GM23338 (cell line): ENCODE measurements around the gene IFNA16. TPM values are rescaled to one million over a fixed set of nuclear protein-coding genes. Genes with fewer than 3 reads are reported as not detected.

ENCODE experiments used
- ATAC-seq: fragments of 200-7000 bp; cut with Tn5 transposase; 3 replicates; pipeline ENCODE4 v1.9.1; 2020
- DNase-seq: peaks from one replicate; pipeline ENCODE4 v3.0.0-alpha.2; 2015; ENCODE audit warnings: low spot score
- H2AFZ ChIP-seq: fragments of 200-600 bp; sonication (generic); 2 replicates; pipeline ENCODE4 v1.8.0; 2016; ENCODE audit warnings: antibody characterized with exemption, mild to moderate bottlenecking, moderate library complexity
- H3F3A ChIP-seq: fragments of 200-600 bp; sonication (generic); replicated peaks from 2 replicates; pipeline ENCODE4 v1.8.0; 2017; ENCODE audit warnings: antibody characterized with exemption, mixed run types, low read depth
- H3K27ac ChIP-seq: fragments of 200-600 bp; sonication (generic); 2 replicates; pipeline ENCODE4 v1.6.1; 2016; ENCODE audit warnings: low read depth
- H3K27me3 ChIP-seq: fragments of 200-600 bp; sonication (generic); 2 replicates; pipeline ENCODE4 v1.8.0; 2016; ENCODE audit warnings: mild to moderate bottlenecking, mixed run types, moderate library complexity; ENCODE audit not compliant: insufficient read depth
- H3K36me3 ChIP-seq: fragments of 200-600 bp; sonication (generic); 2 replicates; pipeline ENCODE4 v1.8.0; 2016; ENCODE audit warnings: mild to moderate bottlenecking; ENCODE audit not compliant: insufficient read depth
- H3K4me1 ChIP-seq: fragments of 200-600 bp; sonication (generic); 2 replicates; pipeline ENCODE4 v1.8.0; 2016; ENCODE audit warnings: mild to moderate bottlenecking, moderate library complexity; ENCODE audit not compliant: insufficient read depth
- H3K4me2 ChIP-seq: fragments of 200-600 bp; sonication (generic); 2 replicates; pipeline ENCODE4 v1.7.1; 2017; ENCODE audit warnings: mixed run types
- H3K4me3 ChIP-seq: fragments of 200-600 bp; sonication (generic); 2 replicates; pipeline ENCODE4 v1.6.1; 2016; ENCODE audit warnings: mixed run types
- H3K79me2 ChIP-seq: fragments of 200-600 bp; sonication (generic); replicated peaks from 2 replicates; pipeline ENCODE4 v1.8.0; 2017; ENCODE audit warnings: mild to moderate bottlenecking; ENCODE audit not compliant: insufficient read depth
- H3K9me2 ChIP-seq: fragments of 200-600 bp; sonication (generic); 2 replicates; pipeline ENCODE4 v1.8.0; 2017; ENCODE audit not compliant: insufficient read depth
- H4K20me1 ChIP-seq: fragments of 200-600 bp; sonication (generic); replicated peaks from 2 replicates; pipeline ENCODE4 v1.8.0; 2017; ENCODE audit warnings: mild to moderate bottlenecking; ENCODE audit not compliant: insufficient read depth
- H3K27ac Mint-ChIP-seq: 2 replicates; pipeline ENCODE4 v1.8.0; 2020; ENCODE audit warnings: inconsistent platforms, mild to moderate bottlenecking, moderate library complexity, mixed read lengths
- H3K27me3 Mint-ChIP-seq: 3 replicates; pipeline ENCODE4 v1.8.0; 2022; ENCODE audit warnings: low read depth, mild to moderate bottlenecking, moderate library complexity, mixed read lengths, inconsistent platforms; ENCODE audit not compliant: insufficient read depth, poor library complexity
- H3K36me3 Mint-ChIP-seq: 3 replicates; pipeline ENCODE4 v1.8.0; 2021; ENCODE audit warnings: low read depth, mild to moderate bottlenecking, inconsistent platforms, moderate library complexity, mixed read lengths
- H3K4me1 Mint-ChIP-seq: 3 replicates; pipeline ENCODE4 v1.8.0; 2020; ENCODE audit warnings: mild to moderate bottlenecking, inconsistent platforms, mixed read lengths
- H3K4me3 Mint-ChIP-seq: 3 replicates; pipeline ENCODE4 v1.8.0; 2021; ENCODE audit warnings: moderate library complexity, mild to moderate bottlenecking, inconsistent platforms, mixed read lengths
- H3K9me3 Mint-ChIP-seq: 3 replicates; pipeline ENCODE4 v1.8.0; 2020; ENCODE audit warnings: moderate library complexity, mild to moderate bottlenecking, inconsistent platforms, mixed read lengths
- CREB1 ChIP-seq: fragments of 250-450 bp; sonication (Bioruptor Pico); IDR thresholded peaks from 2 replicates; pipeline ENCODE4 v1.5.0; 2020; ENCODE audit warnings: low read depth, mild to moderate bottlenecking, moderate library complexity
- CTCF ChIP-seq, 2 experiments: fragments of 200-600 bp in 1 of 2; sonication (generic) in 1 of 2; conservative IDR thresholded peaks; 2 replicates each; pipeline versions ENCODE4 v1.5.1 to v1.6.1; 2016 to 2017; ENCODE audit warnings: antibody characterized with exemption in 2 of 2, low read depth in 2 of 2, mild to moderate bottlenecking in 2 of 2, moderate library complexity in 1 of 2
- ETS1 ChIP-seq: IDR thresholded peaks from 2 replicates; pipeline ENCODE4 v1.6.1; 2016; ENCODE audit warnings: antibody characterized with exemption
- EZH2phosphoT487 ChIP-seq: fragments of 200-600 bp; sonication (generic); IDR thresholded peaks from one replicate; pipeline ENCODE4 v1.8.1; 2018; ENCODE audit warnings: antibody characterized with exemption; ENCODE audit not compliant: unreplicated experiment
- JUNB ChIP-seq: IDR thresholded peaks from one replicate; pipeline ENCODE4 v1.6.1; 2016; ENCODE audit warnings: antibody characterized with exemption; ENCODE audit not compliant: unreplicated experiment
- POLR2AphosphoS5 ChIP-seq: IDR thresholded peaks from 2 replicates; pipeline ENCODE4 v1.6.1; 2016; ENCODE audit warnings: antibody characterized with exemption, low read depth
- REST ChIP-seq: IDR thresholded peaks from one replicate; pipeline ENCODE4 v1.6.1; 2018; ENCODE audit warnings: antibody characterized with exemption; ENCODE audit not compliant: unreplicated experiment
- ZNF114 ChIP-seq: fragments of 250-450 bp; sonication (Bioruptor Pico); IDR thresholded peaks from 2 replicates; pipeline ENCODE4 v1.5.0; 2020; ENCODE audit warnings: mild to moderate bottlenecking, moderate library complexity
- ZNF462 ChIP-seq: fragments of 250-450 bp; sonication (Bioruptor Pico); IDR thresholded peaks from 2 replicates; pipeline ENCODE4 v1.5.0; 2020; ENCODE audit warnings: mild to moderate bottlenecking, moderate library complexity
- polyA plus RNA-seq: library from polyadenylated mRNA; unstranded; fragments of >200 nt; fragmentation: Nextera tagmentation; extraction: Ambion mirVana; gene quantifications from 2 replicates; pipeline ENCODE4 v1.2.1, GENCODE V29; 2016
- total RNA-seq: library from RNA; depleted of rRNA; stranded (reverse); fragments of >200 nt; shearing (Covaris generic); gene quantifications from 2 replicates; pipeline ENCODE4 v1.2.3, GENCODE V29; 2014

IFNA16 gene
- total and polyA plus RNA-seq, 2 experiments from 2014 or later, result not detected

- TF ChIP-seq ZNF462 (CRISPR knock-in tag), result no peak
- TF ChIP-seq CREB1, result no peak
- no peak for TF ChIP-seq ZNF114 (CRISPR knock-in tag)
- no peak for TF ChIP-seq REST
- TF ChIP-seq EZH2phosphoT487, result no peak
Measured at GRCh38 chr9:21244836-21245235, 27.7 kb upstream of the IFNA16 start (continued).

- no peaks in the 10 kb centered on the region; the same call in 2 of the 3 replicates for H3K4me1 Mint-ChIP-seq
- no peak for DNase-seq
- TF ChIP-seq EZH2phosphoT487 (no peak), JUNB (no peak), CREB1 (no peak), ZNF114 (CRISPR knock-in tag) (no peak), POLR2AphosphoS5 (no peak), ETS1 (no peak), CTCF (conservative IDR thresholded peaks at IDR 0.05; ENCODE audit: low read depth in 2 of 2) (no peak)
Measured at GRCh38 chr9:21239911-21240310, 22.8 kb upstream of the IFNA16 start, which contains the start of gene IFNA14. IFNA14 (minus strand) TSS chr9:21240005; CDS start chr9:21239935, 70 bp downstream.

More at GRCh38 chr9:21239911-21240310, 22.8 kb upstream of the IFNA16 start, which contains the start of gene IFNA14:
- H3K9me2 ChIP-seq, result no peaks in the 10 kb centered on the region
- ATAC-seq, result no peak
- H3K79me2 ChIP-seq, result no peaks in the 10 kb centered on the region
- no peak within 1 kb of the TSS for H3K4me3 Mint-ChIP-seq
- H3K27ac ChIP-seq, result no peak within 1 kb of the TSS
- no peaks in the 10 kb centered on the region for H3K27me3 Mint-ChIP-seq
- H3K9me3 Mint-ChIP-seq, result no peaks in the 10 kb centered on the region
- no peak within 1 kb of the TSS for H3K27ac Mint-ChIP-seq
- H3K4me2 ChIP-seq, result no peak within 1 kb of the TSS
- no peaks in the 10 kb centered on the region for H3K4me1 ChIP-seq
- H3K36me3 Mint-ChIP-seq, result no peaks in the 10 kb centered on the region
- no peaks in the 10 kb centered on the region for H3F3A ChIP-seq
- H3K36me3 ChIP-seq, result no peaks in the 10 kb centered on the region
- H4K20me1 ChIP-seq, result no peaks in the 10 kb centered on the region
- H3K27me3 ChIP-seq, result no peaks in the 10 kb centered on the region
- H3K4me3 ChIP-seq, result no peak within 1 kb of the TSS
- no peak within 1 kb of the TSS for H2AFZ ChIP-seq
